Effector memory CD4-positive, alpha-beta T cell (primary cell): Measurements from ENCODE around the gene RRAS2.

Source experiments
- DNase-seq, 3 donors: peaks; one replicate each; pipeline ENCODE4 v3.0.0-alpha.2; 2020
- H3K27ac ChIP-seq: 2 replicates; pipeline ENCODE4 v1.7.0; 2013; ENCODE audit warnings: mild to moderate bottlenecking, low read length, moderate library complexity; ENCODE audit not compliant: insufficient read depth, poor library complexity, severe bottlenecking
- H3K27me3 ChIP-seq: replicated peaks from 2 replicates; pipeline ENCODE4 v1.7.0; 2013; ENCODE audit warnings: mild to moderate bottlenecking, low read length; ENCODE audit not compliant: insufficient read depth, control insufficient read depth, poor library complexity, severe bottlenecking
- H3K36me3 ChIP-seq: 2 replicates; pipeline ENCODE4 v1.7.0; 2013; ENCODE audit warnings: mild to moderate bottlenecking, low read length, moderate library complexity; ENCODE audit not compliant: control insufficient read depth, insufficient read depth
- H3K4me1 ChIP-seq: 2 replicates; pipeline ENCODE4 v1.7.0; 2013; ENCODE audit warnings: low read length, mild to moderate bottlenecking; ENCODE audit not compliant: control insufficient read depth, insufficient read depth, poor library complexity, severe bottlenecking
- H3K4me3 ChIP-seq: 2 replicates; pipeline ENCODE4 v1.7.0; 2013; ENCODE audit warnings: low read length, low read depth, mild to moderate bottlenecking; ENCODE audit not compliant: insufficient read depth, poor library complexity, severe bottlenecking
- H3K9me3 ChIP-seq: 2 replicates; pipeline ENCODE4 v1.7.0; 2013; ENCODE audit warnings: mild to moderate bottlenecking, low read length, moderate library complexity; ENCODE audit not compliant: control insufficient read depth

Gene RRAS2

GRCh38 chr11:14386895-14387480, 28.0 kb upstream of the RRAS2 start:
- Histone ChIP-seq H3K36me3 (no peaks in the 10 kb centered on the region), H3K27ac (no peak overlapping the region), H3K4me1 (no peaks in the 10 kb centered on the region), H3K4me3 (no peak overlapping the region), H3K27me3 (no peaks in the 10 kb centered on the region), H3K9me3 (no peaks in the 10 kb centered on the region)
- DNase-seq, result no peak

- no peaks in the 10 kb centered on the region for H3K27me3 ChIP-seq
- H3K27ac ChIP-seq, result no peak overlapping the region
- no peak overlapping the region for H3K4me3 ChIP-seq
- no peaks in the 10 kb centered on the region for H3K36me3 ChIP-seq
- DNase-seq, result no peak
- no peaks in the 10 kb centered on the region for H3K9me3 ChIP-seq
- H3K4me1 ChIP-seq, result no peaks in the 10 kb centered on the region
Measured at GRCh38 chr11:14386081-14386480, 27.1 kb upstream of the RRAS2 start.

GRCh38 chr11:14384338-14384737, 25.4 kb upstream of the RRAS2 start:
- Histone ChIP-seq H3K27me3 (no peaks in the 10 kb centered on the region), H3K9me3 (no peaks in the 10 kb centered on the region), H3K4me1 (no peaks in the 10 kb centered on the region), H3K36me3 (no peaks in the 10 kb centered on the region), H3K4me3 (no peak overlapping the region), H3K27ac (no peak overlapping the region)
- DNase-seq, result no peak

- Histone ChIP-seq H3K36me3 (no peaks in the 10 kb centered on the region), H3K9me3 (no peaks in the 10 kb centered on the region), H3K27ac (no peak overlapping the region), H3K4me1 (no peaks in the 10 kb centered on the region), H3K27me3 (no peaks in the 10 kb centered on the region), H3K4me3 (no peak overlapping the region)
- DNase-seq, result no peak
Measured at GRCh38 chr11:14381968-14382367, 23.0 kb upstream of the RRAS2 start.

- no peak overlapping the region for H3K27ac ChIP-seq
- H3K4me3 ChIP-seq, result peak overlapping the region; percentile 61
- peak in 2 of 3 donors; percentile 1 to 3 for DNase-seq
Measured at GRCh38 chr11:14380947-14381561, 22.1 kb upstream of the RRAS2 start.

GRCh38 chr11:14380125-14380936, 21.3 kb upstream of the RRAS2 start:
- H3K4me1 ChIP-seq, result no peaks in the 10 kb centered on the region
- no peaks in the 10 kb centered on the region for H3K9me3 ChIP-seq
- no peak overlapping the region for H3K27ac ChIP-seq
- no peaks in the 10 kb centered on the region for H3K36me3 ChIP-seq
- H3K27me3 ChIP-seq, result no peaks in the 10 kb centered on the region
- no peak for DNase-seq
- peak overlapping the region; percentile 61 for H3K4me3 ChIP-seq

More at GRCh38 chr11:14380947-14381561, 22.1 kb upstream of the RRAS2 start:
- no peaks in the 10 kb centered on the region for H3K27me3 ChIP-seq
- no peaks in the 10 kb centered on the region for H3K9me3 ChIP-seq
- H3K36me3 ChIP-seq, result no peaks in the 10 kb centered on the region
- H3K4me1 ChIP-seq, result no peaks in the 10 kb centered on the region

- Histone ChIP-seq H3K4me1 (no peaks in the 10 kb centered on the region), H3K36me3 (no peaks in the 10 kb centered on the region), H3K27me3 (no peaks in the 10 kb centered on the region)
Measured at GRCh38 chr11:14378171-14378570, 19.2 kb upstream of the RRAS2 start.

GRCh38 chr11:14376920-14377319, 17.9 kb upstream of the RRAS2 start:
- Histone ChIP-seq H3K36me3 (no peaks in the 10 kb centered on the region), H3K27me3 (no peaks in the 10 kb centered on the region), H3K9me3 (no peaks in the 10 kb centered on the region), H3K27ac (no peak overlapping the region), H3K4me3 (no peak overlapping the region), H3K4me1 (no peaks in the 10 kb centered on the region)
- DNase-seq, result no peak

More at GRCh38 chr11:14378171-14378570, 19.2 kb upstream of the RRAS2 start:
- Histone ChIP-seq H3K27ac (no peak overlapping the region), H3K9me3 (no peaks in the 10 kb centered on the region), H3K4me3 (no peak overlapping the region)
- DNase-seq, result no peak

GRCh38 chr11:14374922-14375830, 16.2 kb upstream of the RRAS2 start:
- H3K9me3 ChIP-seq, result no peaks in the 10 kb centered on the region
- no peak overlapping the region for H3K4me3 ChIP-seq
- H3K36me3 ChIP-seq, result no peaks in the 10 kb centered on the region
- no peaks in the 10 kb centered on the region for H3K4me1 ChIP-seq
- no peaks in the 10 kb centered on the region for H3K27me3 ChIP-seq
- H3K27ac ChIP-seq, result no peak overlapping the region
- no peak for DNase-seq
